HG03565 (cell line): ENCODE measurements around the gene ADAMTS6.
"Not testable (repeated sequence)": the region's sequence is repeated elsewhere in the genome, so short reads cannot be mapped to it uniquely, and the experiment has no call there.

Experiments used
- ATAC-seq: cut with Tn5 transposase; IDR thresholded peaks from one replicate; pipeline ENCODE4 v1.9.1; 2021; ENCODE audit warnings: mild to moderate bottlenecking, moderate library complexity; ENCODE audit not compliant: unreplicated experiment

ADAMTS6 gene

GRCh38 chr5:65382582-65382981 is 99.1 kb downstream of the ADAMTS6 start:
- no peak for ATAC-seq

- not testable (repeated sequence) for ATAC-seq
Observed at GRCh38 chr5:65370505-65370904, 111.2 kb downstream of the ADAMTS6 start.

- no peak for ATAC-seq
Observed at GRCh38 chr5:65366655-65367054, 115.1 kb downstream of the ADAMTS6 start.

GRCh38 chr5:65364907-65365306 is 116.8 kb downstream of the ADAMTS6 start:
- ATAC-seq = no peak

GRCh38 chr5:65363499-65363898 is 118.2 kb downstream of the ADAMTS6 start:
- no peak for ATAC-seq

- ATAC-seq = no peak
Observed at GRCh38 chr5:65359981-65360380, 121.7 kb downstream of the ADAMTS6 start.

GRCh38 chr5:65359569-65359968 is 122.2 kb downstream of the ADAMTS6 start:
- ATAC-seq = no peak

- no peak for ATAC-seq
Observed at GRCh38 chr5:65356274-65356673, 125.4 kb downstream of the ADAMTS6 start.

GRCh38 chr5:65355301-65355700 is 126.4 kb downstream of the ADAMTS6 start:
- no peak for ATAC-seq

GRCh38 chr5:65341835-65342234 is 139.9 kb downstream of the ADAMTS6 start:
- ATAC-seq = no peak

GRCh38 chr5:65338606-65339151 is 143.0 kb downstream of the ADAMTS6 start:
- no peak for ATAC-seq

GRCh38 chr5:65334077-65334476 is 147.6 kb downstream of the ADAMTS6 start:
- no peak for ATAC-seq

- ATAC-seq = no peak
Observed at GRCh38 chr5:65332591-65332990, 149.1 kb downstream of the ADAMTS6 start.

- no peak for ATAC-seq
Observed at GRCh38 chr5:65329266-65329665, 152.5 kb downstream of the ADAMTS6 start.

GRCh38 chr5:65327582-65327981 is 154.1 kb downstream of the ADAMTS6 start:
- ATAC-seq = no peak

GRCh38 chr5:65326922-65327321 is 154.8 kb downstream of the ADAMTS6 start:
- no peak for ATAC-seq

GRCh38 chr5:65324226-65324625 is 157.5 kb downstream of the ADAMTS6 start:
- no peak for ATAC-seq

- not testable (repeated sequence) for ATAC-seq
Observed at GRCh38 chr5:65320704-65321103, 161.0 kb downstream of the ADAMTS6 start.

GRCh38 chr5:65320250-65320649 is 161.5 kb downstream of the ADAMTS6 start:
- ATAC-seq = no peak

- ATAC-seq = no peak
Observed at GRCh38 chr5:65307931-65308330, 173.8 kb downstream of the ADAMTS6 start.

- ATAC-seq = no peak
Observed at GRCh38 chr5:65307088-65307487, 174.6 kb downstream of the ADAMTS6 start.

GRCh38 chr5:65305913-65306312 is 175.8 kb downstream of the ADAMTS6 start:
- no peak for ATAC-seq

- no peak for ATAC-seq
Observed at GRCh38 chr5:65299861-65300260, 181.9 kb downstream of the ADAMTS6 start.
